Mesenchymal stem cell (in vitro differentiated cells and primary cell): ENCODE measurements around the gene RBMS1.
A peak's percentile ranks its signal among the peaks of the same experiment; 100 is the strongest.

Source experiments
- DNase-seq: peaks from one replicate; pipeline ENCODE4 v3.0.0-alpha.2; 2013
- H2AFZ ChIP-seq: one replicate; pipeline ENCODE4 v1.6.1; 2013; ENCODE audit warnings: low read depth, mild to moderate bottlenecking, control low read depth, inconsistent platforms, low read length, moderate library complexity
- H2AK5ac ChIP-seq: 2 replicates; pipeline ENCODE4 v1.6.1; 2013; ENCODE audit warnings: low read length, moderate library complexity, mild to moderate bottlenecking, inconsistent platforms; ENCODE audit not compliant: severe bottlenecking
- H2BK120ac ChIP-seq: one replicate; pipeline ENCODE4 v1.6.1; 2013; ENCODE audit warnings: low read depth, mild to moderate bottlenecking, inconsistent platforms, low read length, moderate library complexity
- H2BK12ac ChIP-seq, 2 experiments: one replicate each; pipeline ENCODE4 v1.6.1; 2013; ENCODE audit warnings: inconsistent platforms in 2 of 2, low read length in 2 of 2, mild to moderate bottlenecking in 2 of 2, moderate library complexity in 2 of 2, control low read depth in 1 of 2
- H2BK15ac ChIP-seq: one replicate; pipeline ENCODE4 v1.6.1; 2013; ENCODE audit warnings: mild to moderate bottlenecking, low read depth, inconsistent platforms; ENCODE audit not compliant: poor library complexity, severe bottlenecking
- H2BK5ac ChIP-seq: 2 replicates; pipeline ENCODE4 v1.6.1; 2013; ENCODE audit warnings: low read depth, mild to moderate bottlenecking, low read length, control low read depth, inconsistent platforms; ENCODE audit not compliant: poor library complexity, severe bottlenecking
- H3K14ac ChIP-seq, 2 experiments: one replicate each; pipeline ENCODE4 v1.6.1; 2013; ENCODE audit warnings: inconsistent platforms in 2 of 2, low read length in 2 of 2, control low read depth in 1 of 2, mild to moderate bottlenecking in 1 of 2, moderate library complexity in 1 of 2
- H3K18ac ChIP-seq, 2 experiments: one replicate each; pipeline ENCODE4 v1.6.1; 2013; ENCODE audit warnings: inconsistent platforms in 2 of 2, low read length in 2 of 2, control low read depth in 1 of 2, low read depth in 1 of 2, mild to moderate bottlenecking in 1 of 2
- H3K23ac ChIP-seq, 2 experiments: one replicate each; pipeline ENCODE4 v1.6.1; 2013; ENCODE audit warnings: inconsistent platforms in 2 of 2, low read length in 2 of 2, mild to moderate bottlenecking in 2 of 2, moderate library complexity in 2 of 2, control low read depth in 1 of 2
- H3K27ac ChIP-seq: 2 replicates; pipeline ENCODE4 v1.5.1; 2013; ENCODE audit warnings: mild to moderate bottlenecking, moderate library complexity, low read length, control low read depth, inconsistent platforms; ENCODE audit not compliant: poor library complexity, severe bottlenecking
- H3K27me3 ChIP-seq, 2 experiments: 2 replicates each; pipeline versions ENCODE4 v1.6.1 to v1.7.0; 2013; ENCODE audit warnings: low read length in 2 of 2, mild to moderate bottlenecking in 2 of 2, moderate library complexity in 2 of 2, control low read depth in 1 of 2, inconsistent platforms in 1 of 2; ENCODE audit not compliant: control insufficient read depth in 1 of 2, insufficient read depth in 1 of 2
- H3K36me3 ChIP-seq, 2 experiments: 2 replicates each; pipeline versions ENCODE4 v1.6.1 to v1.7.0; 2013; ENCODE audit warnings: low read length in 2 of 2, control low read depth in 1 of 2, inconsistent platforms in 1 of 2, low read depth in 1 of 2, mild to moderate bottlenecking in 1 of 2; ENCODE audit not compliant: insufficient read depth in 2 of 2, control insufficient read depth in 1 of 2
- H3K4ac ChIP-seq, 2 experiments: one replicate each; pipeline ENCODE4 v1.6.1; 2013; ENCODE audit warnings: inconsistent platforms in 2 of 2, low read length in 2 of 2, mild to moderate bottlenecking in 2 of 2, moderate library complexity in 2 of 2, control low read depth in 1 of 2, low read depth in 1 of 2
- H3K4me1 ChIP-seq: 2 replicates; pipeline ENCODE4 v1.6.1; 2013; ENCODE audit warnings: low read depth, low read length, control low read depth; ENCODE audit not compliant: control insufficient read depth, insufficient read depth
- H3K4me2 ChIP-seq: 2 replicates; pipeline ENCODE4 v1.6.1; 2013; ENCODE audit warnings: low read length, mild to moderate bottlenecking, inconsistent platforms; ENCODE audit not compliant: poor library complexity, severe bottlenecking
- H3K4me3 ChIP-seq, 2 experiments: 2 replicates each; pipeline versions ENCODE4 v1.5.1 to v1.7.0; 2013; ENCODE audit warnings: low read length in 2 of 2, mild to moderate bottlenecking in 2 of 2, control low read depth in 1 of 2, low read depth in 1 of 2; ENCODE audit not compliant: insufficient read depth in 1 of 2
- H3K79me1 ChIP-seq: replicated peaks from 2 replicates; pipeline ENCODE4 v1.6.1; 2013; ENCODE audit warnings: mild to moderate bottlenecking, control low read depth, low read length, inconsistent platforms; ENCODE audit not compliant: poor library complexity, severe bottlenecking
- H3K9ac ChIP-seq: 2 replicates; pipeline ENCODE4 v1.7.0; 2013; ENCODE audit warnings: mild to moderate bottlenecking, low read length, moderate library complexity
- H3K9me3 ChIP-seq: 2 replicates; pipeline ENCODE4 v1.7.0; 2013; ENCODE audit warnings: mild to moderate bottlenecking, low read length; ENCODE audit not compliant: control insufficient read depth
- H4K8ac ChIP-seq: one replicate; pipeline ENCODE4 v1.6.1; 2013; ENCODE audit warnings: inconsistent platforms, mild to moderate bottlenecking, low read length, moderate library complexity
- H4K91ac ChIP-seq: one replicate; pipeline ENCODE4 v1.6.1; 2013; ENCODE audit warnings: mild to moderate bottlenecking, low read length, inconsistent platforms
- WGBS: methylation state at CpG from one replicate; pipeline ENCODE4 v1.1.7; 2013; ENCODE audit warnings: mixed read lengths; 5-methylcytosine and 5-hydroxymethylcytosine counted together

Gene RBMS1

DNA sequence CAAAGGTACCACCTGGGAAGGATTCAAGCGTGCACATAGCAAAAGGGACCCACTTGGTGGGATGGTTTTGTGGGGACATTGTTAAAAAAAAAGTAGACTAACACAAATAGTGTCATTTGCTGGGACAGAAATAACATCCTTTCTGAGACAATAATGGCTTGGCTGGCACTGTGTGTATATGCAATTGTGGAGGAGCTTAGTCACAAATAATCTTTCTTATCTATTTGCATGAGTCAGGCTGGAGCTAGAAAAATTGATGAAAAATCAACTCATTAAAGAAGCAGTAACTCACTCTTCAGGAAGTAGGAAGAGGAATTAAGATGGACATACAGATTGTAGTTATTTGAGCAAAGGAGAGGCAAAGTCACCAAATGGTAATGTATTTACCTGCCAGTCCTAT lies 264.0 kb downstream of the RBMS1 start:
- Histone ChIP-seq H2BK5ac (peak overlapping the region; percentile 48), H3K23ac (no peak overlapping the region), H3K79me1 (peaks cover 8% of the 10 kb centered on the region), H3K9me3 (no peaks in the 10 kb centered on the region), H2BK12ac (peak overlapping the region; percentile 85 to 87), H3K4me3 (no peak overlapping the region), H3K27me3 (no peaks in the 10 kb centered on the region), H2BK120ac (no peak overlapping the region), H3K36me3 (peaks cover 0 to 3% of the 10 kb centered on the region in 2 experiments), H3K14ac (no peak overlapping the region), H2AK5ac (peak overlapping the region; percentile 98), H4K91ac (no peak overlapping the region), H3K4me1 (peaks cover 22% of the 10 kb centered on the region), H2BK15ac (no peak overlapping the region), H3K9ac (no peak overlapping the region), H2AFZ (no peak overlapping the region), H3K18ac (peak overlapping the region in 1 of 2 experiments; percentile 54), H3K27ac (peak overlapping the region; percentile 96), H3K4me2 (no peak overlapping the region), H3K4ac (peak overlapping the region in 1 of 2 experiments; percentile 60), H4K8ac (no peak overlapping the region)
- DNase-seq = peak; percentile 65
- 83% methylated on average over 1 of the region's 1 CpG for WGBS

- Histone ChIP-seq H2BK120ac (peak overlapping the region; percentile 4), H3K4me1 (peaks cover 20% of the 10 kb centered on the region)
- 70% methylated on average over 3 of the region's 5 CpGs for WGBS
Observed at GRCh38 chr2:160228141-160228917, 265.3 kb downstream of the RBMS1 start.

GRCh38 chr2:160227293-160227915 lies 266.2 kb downstream of the RBMS1 start:
- Histone ChIP-seq H3K79me1 (peaks cover 14% of the 10 kb centered on the region), H3K4me2 (no peak overlapping the region), H3K27me3 (no peaks in the 10 kb centered on the region), H3K9ac (no peak overlapping the region), H2AK5ac (peak overlapping the region; percentile 88), H3K4me1 (peaks cover 27% of the 10 kb centered on the region), H2AFZ (no peak overlapping the region), H2BK5ac (peak overlapping the region; percentile 75), H4K91ac (no peak overlapping the region), H3K9me3 (no peaks in the 10 kb centered on the region), H3K4me3 (no peak overlapping the region), H3K18ac (peak overlapping the region in 1 of 2 experiments; percentile 71), H2BK15ac (no peak overlapping the region), H3K14ac (no peak overlapping the region), H3K27ac (peak overlapping the region; percentile 97), H3K4ac (peak overlapping the region in 1 of 2 experiments; percentile 93), H4K8ac (no peak overlapping the region), H2BK120ac (peak overlapping the region; percentile 4), H3K36me3 (peaks cover 0 to 3% of the 10 kb centered on the region in 2 experiments), H2BK12ac (peak overlapping the region; percentile 31 to 94), H3K23ac (peak overlapping the region in 1 of 2 experiments; percentile 77)
- peak; percentile 71 for DNase-seq
- WGBS = 37% methylated on average over 5 of the region's 5 CpGs

More at GRCh38 chr2:160228141-160228917, 265.3 kb downstream of the RBMS1 start:
- H2BK15ac ChIP-seq = no peak overlapping the region
- no peaks in the 10 kb centered on the region for H3K9me3 ChIP-seq
- H4K8ac ChIP-seq = no peak overlapping the region
- H4K91ac ChIP-seq = no peak overlapping the region
- no peak overlapping the region for H3K14ac ChIP-seq
- no peak overlapping the region for H2AFZ ChIP-seq
- no peak overlapping the region for H3K23ac ChIP-seq
- peak overlapping the region in 1 of 2 experiments; percentile 93 for H3K4ac ChIP-seq
- no peak overlapping the region for H2BK12ac ChIP-seq
- DNase-seq = peak; percentile 85
- peaks cover 0 to 3% of the 10 kb centered on the region in 2 experiments for H3K36me3 ChIP-seq
- H3K27ac ChIP-seq = peak overlapping the region; percentile 97
- H2BK5ac ChIP-seq = peak overlapping the region; percentile 75
- H3K18ac ChIP-seq = no peak overlapping the region
- H3K4me3 ChIP-seq = no peak overlapping the region
- H3K9ac ChIP-seq = no peak overlapping the region
- no peak overlapping the region for H3K4me2 ChIP-seq
- no peaks in the 10 kb centered on the region for H3K27me3 ChIP-seq
- peaks cover 8% of the 10 kb centered on the region for H3K79me1 ChIP-seq
- H2AK5ac ChIP-seq = peak overlapping the region; percentile 88

DNA sequence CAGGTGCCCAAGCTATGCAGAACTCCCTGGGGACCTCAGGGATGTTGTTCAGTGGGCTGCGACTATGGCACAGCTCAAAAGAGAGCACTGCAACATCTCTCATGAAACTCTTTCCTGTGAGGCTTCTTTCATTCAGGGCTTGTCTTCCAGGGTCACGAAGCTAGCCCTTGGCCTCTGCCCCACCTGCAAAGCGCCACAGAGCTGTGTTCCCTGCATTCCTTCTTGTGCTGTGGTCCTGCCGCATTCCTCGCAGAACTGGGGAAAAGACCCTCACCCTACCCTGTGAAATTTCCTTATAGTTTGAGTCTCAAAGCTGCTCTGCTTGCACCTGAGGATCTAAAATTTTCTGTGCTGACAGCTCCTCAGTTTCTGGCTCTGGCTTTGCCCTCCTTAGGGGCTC lies 267.2 kb downstream of the RBMS1 start:
- H3K4me1 ChIP-seq = peaks cover 33% of the 10 kb centered on the region
- H3K4ac ChIP-seq = no peak overlapping the region
- H3K23ac ChIP-seq = no peak overlapping the region
- H4K91ac ChIP-seq = no peak overlapping the region
- H3K79me1 ChIP-seq = peaks cover 14% of the 10 kb centered on the region
- H3K36me3 ChIP-seq = peaks cover 0 to 3% of the 10 kb centered on the region in 2 experiments
- H3K14ac ChIP-seq = peak overlapping the region in 1 of 2 experiments; percentile 31
- H4K8ac ChIP-seq = no peak overlapping the region
- H3K9ac ChIP-seq = no peak overlapping the region
- WGBS = 96% methylated on average over 5 of the region's 5 CpGs
- no peak overlapping the region for H3K4me2 ChIP-seq
- H3K4me3 ChIP-seq = no peak overlapping the region
- H2BK15ac ChIP-seq = no peak overlapping the region
- H2BK12ac ChIP-seq = peak overlapping the region; percentile 46 to 66
- peak overlapping the region; percentile 35 for H3K27ac ChIP-seq
- no peaks in the 10 kb centered on the region for H3K9me3 ChIP-seq
- peak overlapping the region; percentile 96 for H2AK5ac ChIP-seq
- peak overlapping the region in 1 of 2 experiments; percentile 65 for H3K18ac ChIP-seq
- no peak overlapping the region for H2BK120ac ChIP-seq
- no peak for DNase-seq
- H3K27me3 ChIP-seq = no peaks in the 10 kb centered on the region
- no peak overlapping the region for H2AFZ ChIP-seq
- H2BK5ac ChIP-seq = peak overlapping the region; percentile 49
